ENCODE results near the gene PRR7.

PRR7 gene

DNA sequence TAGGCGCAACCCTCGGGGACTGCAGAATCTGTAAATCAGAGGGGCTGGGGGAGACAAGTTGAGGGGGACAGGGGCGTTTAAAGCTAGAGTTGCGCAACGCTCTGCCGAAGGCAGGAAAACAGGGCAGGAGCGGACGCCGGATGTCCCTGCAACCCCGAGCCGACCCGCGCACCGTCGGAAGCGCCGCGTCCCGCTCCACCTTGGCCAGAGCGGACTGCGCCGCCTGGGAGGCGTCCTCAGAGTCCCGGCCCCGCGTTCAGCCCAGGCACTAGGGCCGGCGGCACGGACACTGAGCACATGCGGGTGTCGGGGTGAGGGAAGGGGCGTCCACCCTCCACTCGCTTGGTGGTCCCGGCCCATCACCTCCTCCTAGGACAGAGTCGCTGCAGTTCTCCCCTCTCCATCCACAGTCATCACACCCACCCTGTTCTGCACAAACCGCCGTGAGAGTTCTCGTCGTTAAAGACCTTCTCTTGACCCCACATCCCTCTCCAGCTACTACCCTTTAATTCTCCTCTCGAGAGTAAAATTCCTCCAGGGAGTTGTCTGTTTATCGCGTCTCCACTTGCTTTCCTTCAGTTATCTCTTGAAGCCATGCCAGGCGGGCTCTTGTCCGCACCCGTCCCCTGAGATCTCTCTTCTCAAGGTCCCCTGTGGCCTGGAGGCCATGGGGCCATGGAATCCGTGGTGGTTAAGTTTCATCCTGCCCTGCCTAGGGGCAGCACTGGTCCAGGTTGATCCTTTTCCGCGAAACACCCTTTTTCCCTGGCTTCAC is 51.6 kb downstream of the PRR7 start:
- DNase-seq (ENCODE audit: low read depth in 2 of 2), result no peak

DNA sequence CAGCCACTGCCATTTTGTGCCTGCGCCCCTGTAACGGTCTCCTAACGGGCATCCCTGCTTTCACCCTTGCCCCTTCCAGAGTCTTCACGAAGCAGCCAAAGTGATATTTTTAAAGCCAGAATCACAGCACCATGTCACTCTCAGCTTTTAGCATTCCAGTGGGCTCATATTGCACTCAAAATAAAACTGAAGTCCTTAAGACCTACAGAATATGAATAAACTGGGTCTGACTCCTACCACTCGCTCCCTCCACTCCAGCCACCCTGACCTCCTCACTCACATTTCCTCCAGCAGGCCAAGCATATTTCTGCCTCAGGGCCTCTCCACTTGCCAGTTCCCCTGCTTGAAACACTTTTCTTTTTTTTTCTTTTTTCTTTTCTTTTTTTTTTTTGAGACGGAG is 53.2 kb downstream of the PRR7 start:
- no peak for DNase-seq (ENCODE audit: low read depth in 2 of 2)

DNA sequence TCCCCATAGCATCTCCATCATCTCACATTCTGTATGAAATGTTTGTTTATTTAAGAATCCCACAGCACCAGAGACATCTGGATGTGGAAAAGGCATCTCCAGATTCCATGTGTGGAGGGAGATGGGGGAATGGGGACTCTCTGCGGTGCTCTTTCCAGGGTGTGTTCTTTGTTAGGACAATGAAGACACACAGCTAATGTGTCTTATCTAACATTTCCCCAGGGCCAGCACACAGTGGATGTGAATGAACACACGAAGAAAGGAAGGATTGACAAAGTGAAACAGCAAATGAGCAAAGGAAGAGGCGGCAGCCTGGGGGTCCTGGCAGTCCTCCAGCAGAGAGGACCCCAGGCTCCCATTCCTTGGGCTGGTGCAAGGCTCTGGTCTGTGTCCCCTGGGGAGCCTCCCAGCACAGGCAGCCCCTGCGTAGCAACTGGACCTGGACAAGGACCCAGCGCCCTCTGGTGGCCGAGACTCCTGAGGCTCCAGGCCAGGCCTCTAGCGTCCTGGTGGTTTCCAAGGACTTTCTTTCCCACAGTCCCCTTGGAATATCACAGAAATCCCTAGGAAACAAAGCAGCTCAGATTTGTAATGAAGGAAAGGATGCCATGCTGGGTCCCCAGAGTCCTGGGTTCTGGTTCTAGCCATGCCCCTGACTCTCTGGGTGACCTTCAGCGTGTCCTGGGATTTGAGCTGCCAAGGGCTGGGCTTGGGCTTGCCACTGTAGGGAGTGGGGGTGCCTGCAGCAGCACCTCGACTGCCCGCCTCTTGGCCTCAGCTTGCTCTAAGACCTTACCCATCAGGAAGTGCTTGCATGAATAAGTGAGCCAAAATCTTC is 54.3 kb downstream of the PRR7 start:
- DNase-seq (ENCODE audit: low read depth in 2 of 2), result peak in 1 of 2 experiments; percentile 62

DNA sequence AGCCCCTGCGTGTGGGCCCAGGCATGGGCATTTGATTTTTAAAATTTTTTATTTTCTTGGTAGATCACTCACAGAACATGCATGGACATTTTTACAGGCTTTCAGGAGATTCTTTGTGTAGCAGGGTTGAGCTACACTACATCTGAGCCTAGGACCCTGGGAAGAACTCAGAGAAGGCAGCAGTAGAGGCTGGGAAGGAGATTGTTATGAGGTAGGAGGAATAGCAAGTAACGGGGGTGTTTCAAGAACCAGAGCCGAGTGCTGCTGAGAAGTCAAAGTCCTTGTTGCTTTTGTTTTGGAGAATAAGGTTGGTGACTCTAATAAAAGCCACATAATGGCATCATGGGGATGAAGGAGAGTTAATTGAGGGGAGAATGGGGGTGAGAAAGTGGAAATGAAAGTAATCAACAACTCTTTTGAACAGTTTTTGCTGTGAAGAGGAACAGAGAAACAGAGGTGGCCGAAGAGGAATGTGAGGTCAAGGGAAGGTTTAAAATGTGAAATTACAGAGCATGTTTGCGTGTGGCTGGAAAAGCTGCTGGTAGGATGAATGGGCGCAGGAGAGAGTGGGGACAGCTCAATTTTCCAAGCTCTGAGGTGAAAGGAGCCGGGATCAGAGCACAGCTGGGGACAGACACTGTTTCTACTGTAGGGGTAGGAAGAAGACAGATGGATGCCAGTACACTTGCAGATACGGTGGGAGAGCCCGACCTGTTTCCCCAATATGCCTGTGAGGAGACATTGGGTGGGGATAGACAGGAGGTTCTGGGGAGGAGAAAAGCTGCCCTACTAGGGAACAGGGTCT is 55.5 kb downstream of the PRR7 start:
- DNase-seq (ENCODE audit: low read depth in 2 of 2), result no peak

DNA sequence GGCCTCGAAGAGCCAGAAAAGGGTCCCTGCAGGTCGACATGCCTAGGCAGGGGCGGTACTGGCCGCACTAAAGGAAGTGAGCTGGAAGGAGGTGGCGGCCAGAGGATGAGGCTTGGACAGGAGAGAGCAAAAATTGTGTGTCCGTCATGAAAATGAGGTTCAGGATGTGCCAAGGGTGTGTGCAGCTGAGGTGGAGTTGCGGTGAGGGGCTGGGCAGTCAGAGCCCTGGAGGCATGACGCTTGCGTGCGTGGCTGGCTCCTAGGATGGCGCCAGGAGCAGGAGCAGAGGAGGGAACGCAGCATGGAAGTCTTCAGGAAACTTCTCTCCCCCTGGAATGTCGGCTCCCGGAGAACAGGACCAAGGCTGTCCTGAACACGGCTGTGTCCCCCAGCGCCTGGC is 56.3 kb downstream of the PRR7 start:
- DNase-seq (ENCODE audit: low read depth in 2 of 2), result no peak

DNA sequence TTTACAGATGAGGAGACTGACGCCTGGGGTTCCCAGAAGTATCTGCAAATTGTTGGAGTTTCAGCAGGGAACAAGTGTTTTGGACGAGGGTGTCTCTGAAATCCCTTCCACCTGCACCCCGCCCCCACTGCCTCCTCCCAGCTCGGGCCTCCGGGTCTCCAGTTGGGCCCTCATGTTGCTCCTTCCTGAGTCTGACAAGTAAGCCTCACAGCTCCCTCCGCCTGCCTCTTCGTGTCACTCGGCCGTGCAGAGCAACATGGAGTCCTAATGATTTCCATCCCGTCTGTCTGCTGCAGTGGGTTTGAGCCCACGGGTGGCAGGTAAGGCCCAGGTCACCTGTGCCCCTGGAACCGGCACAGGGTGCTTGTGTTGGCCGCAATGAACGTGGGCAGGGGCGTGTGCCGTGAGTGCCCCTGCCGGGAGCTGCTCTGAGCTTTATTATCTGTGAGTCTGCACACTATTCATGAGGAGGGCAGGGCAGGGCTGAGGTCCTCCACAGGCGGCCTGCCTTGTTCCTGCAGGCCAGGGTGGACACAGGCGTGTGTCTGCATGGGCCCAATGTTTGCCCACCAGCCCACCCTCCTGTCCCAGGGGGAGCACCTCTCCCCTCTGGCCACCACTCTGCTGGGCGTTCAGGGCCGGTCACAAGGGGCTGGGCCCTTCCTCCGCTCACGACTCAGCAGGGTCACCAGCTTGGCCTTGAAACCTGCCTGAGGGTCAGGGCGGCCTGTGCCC is 56.9 kb downstream of the PRR7 start:
- no peak for DNase-seq (ENCODE audit: low read depth in 2 of 2)

DNA sequence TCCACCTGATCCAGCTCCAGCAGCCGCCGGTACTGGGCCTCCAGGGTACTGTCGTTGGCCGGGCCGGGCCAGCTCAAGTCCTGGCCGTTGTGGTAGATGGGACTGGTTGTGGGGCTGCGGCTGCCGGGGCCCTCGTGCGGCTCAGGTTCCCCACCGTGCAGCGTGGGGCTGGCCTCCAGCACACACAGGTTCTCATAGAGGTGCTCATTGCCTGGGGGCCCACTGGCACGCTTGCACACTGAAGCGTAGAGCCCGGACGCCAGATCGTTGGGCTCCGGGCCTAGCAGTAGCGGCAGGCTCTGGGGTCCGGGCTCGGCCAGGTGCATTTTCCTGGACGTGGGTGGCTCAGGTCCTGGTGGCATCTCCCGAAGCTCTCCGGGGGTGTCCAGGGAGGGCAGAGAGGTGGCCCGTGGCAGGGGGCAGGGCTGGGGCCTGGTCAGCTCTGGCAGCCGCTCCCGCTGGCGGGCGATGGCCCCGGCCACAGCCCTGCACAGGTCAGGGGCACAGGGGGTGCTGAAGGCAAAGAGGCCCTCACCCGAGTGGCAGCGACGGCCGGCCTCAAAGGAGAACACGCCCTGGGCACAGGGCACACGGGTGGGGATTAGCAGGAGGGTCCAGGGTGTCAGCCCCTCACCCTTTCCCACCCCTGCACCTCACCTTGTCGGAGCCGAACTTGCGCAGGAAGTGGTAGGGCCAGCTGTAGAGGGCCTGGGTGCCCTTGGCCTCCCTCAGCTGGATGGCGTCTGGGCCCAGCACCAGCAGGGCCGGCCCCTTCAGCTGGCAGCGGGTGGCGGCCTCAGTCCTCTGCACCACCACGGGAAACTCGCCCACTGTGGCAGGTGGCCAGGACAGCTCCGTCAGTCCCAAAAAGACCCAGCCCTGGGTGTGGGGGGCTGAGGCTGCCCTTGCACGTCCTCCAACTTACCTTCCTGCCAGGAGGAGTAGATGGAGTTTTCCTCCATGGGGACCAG is 57.8 kb downstream of the PRR7 start:
- DNase-seq (ENCODE audit: low read depth in 2 of 2), result no peak

DNA sequence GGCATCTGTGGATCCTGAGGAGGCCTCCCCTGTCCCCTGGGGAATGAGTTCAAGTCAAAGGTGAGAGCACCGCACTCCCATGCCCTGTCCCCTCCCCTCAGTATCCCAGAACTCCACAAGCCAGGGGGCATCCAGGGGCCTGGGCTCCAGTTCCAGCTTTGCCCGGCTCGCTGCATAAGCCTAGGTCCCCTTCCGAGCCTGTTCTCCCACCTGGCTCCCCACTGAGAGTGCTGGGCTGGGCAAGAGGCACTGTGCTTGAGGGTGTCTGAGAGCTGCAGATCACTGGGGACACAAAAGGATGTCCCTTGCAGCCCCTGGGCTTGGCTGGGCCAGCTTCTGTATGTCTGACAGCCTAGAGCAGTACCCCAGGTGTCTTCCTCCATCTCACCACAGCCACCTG is 58.5 kb downstream of the PRR7 start:
- no peak for DNase-seq (ENCODE audit: low read depth in 2 of 2)
